Right lobe of liver (tissue), 6 donors: ENCODE measurements around the gene ADORA1. TPM values are rescaled to one million over a fixed set of nuclear protein-coding genes. Genes with fewer than 3 reads are reported as not detected.

Experiments used
- ATAC-seq, 4 donors: fragments of 200-7000 bp; cut with Tn5 transposase; one replicate each; pipeline ENCODE4 v1.9.1; 2020; ENCODE audit warnings: mild to moderate bottlenecking in 4 of 4, moderate library complexity in 4 of 4
- DNase-seq, 3 donors: peaks; one replicate each; pipeline ENCODE4 v3.0.0-alpha.2; 2020
- H3K27ac ChIP-seq, 3 donors: fragments of 200-600 bp; one replicate each; pipeline ENCODE4 v1.8.0; 2022
- H3K27me3 ChIP-seq, 2 donors: fragments of 200-600 bp; one replicate each; pipeline ENCODE4 v1.8.0; 2022
- H3K36me3 ChIP-seq, 4 donors: fragments of 200-600 bp; sonication (generic) in 1 of 4; one replicate each; pipeline versions ENCODE4 v1.5.1 to v1.8.0; 2017 to 2022; ENCODE audit warnings: control low read depth in 1 of 4
- H3K4me1 ChIP-seq, 4 donors: fragments of 200-600 bp; sonication (generic) in 1 of 4; one replicate each; pipeline versions ENCODE4 v1.5.1 to v1.8.0; 2017 to 2022; ENCODE audit warnings: control low read depth in 1 of 4
- H3K4me3 ChIP-seq, 3 donors: fragments of 200-600 bp; one replicate each; pipeline ENCODE4 v1.8.0; 2022
- H3K9me3 ChIP-seq, 4 donors: fragments of 200-600 bp; sonication (generic) in 1 of 4; one replicate each; pipeline versions ENCODE4 v1.5.1 to v1.8.0; 2017 to 2022; ENCODE audit warnings: control low read depth in 1 of 4
- CTCF ChIP-seq, 4 donors: fragments of 200-600 bp in 3 of 4; fragments of 450-650 bp in 1 of 4; IDR thresholded peaks; one replicate each; pipeline versions ENCODE4 v1.5.1 to v1.8.0; 2016 to 2022; ENCODE audit warnings: antibody characterized with exemption in 4 of 4, mild to moderate bottlenecking in 2 of 4
- POLR2A ChIP-seq: fragments of 450-650 bp; IDR thresholded peaks from one replicate; pipeline ENCODE4 v1.6.1; 2017; ENCODE audit warnings: antibody characterized with exemption, mild to moderate bottlenecking
- WGBS: methylation state at CpG from one replicate; pipeline ENCODE4 v1.1.6; 2018; ENCODE audit warnings: low coverage, low lambda C conversion rate; ENCODE audit not compliant: insufficient coverage; ENCODE audit errors: missing lambda C conversion rate; 5-methylcytosine and 5-hydroxymethylcytosine counted together
- intact Hi-C, 2 donors: fragments of 100-400 bp; cut with DNase I; formaldehyde crosslinking; loops; one replicate each; pipeline versions ENCODE4 v1.11.2 to v1.14.1; 2022
- total RNA-seq, 6 experiments: library from RNA; depleted of rRNA in 2 of 6; stranded (reverse); fragments of >200 nt in 2 of 6; fragmentation: NEBNext Ultra II Directional in 3 of 6; extraction: Animal tissue kit (Norgen Biotek cat#: 25700) in 3 of 6; gene quantifications; one replicate each; pipeline versions ENCODE4 v1.1.0 to v1.2.4, GENCODE V29; 2016 to 2023
- donor health status: DM: no; HTN: yes; CAD: no.
- donor health status: DM: no; HTN: no; CAD: no.
- donor health status: DM: no; HTN: no; CAD: no.
- donor health status: DM: no; HTN: yes; CAD: no.
- donor health status: DM: no; HTN: yes; CAD: no.

The ADORA1 gene
- total RNA-seq, 6 experiments from 2014 or later = 0.31 to 0.78 (median 0.39) TPM; not detected in 1

DNA sequence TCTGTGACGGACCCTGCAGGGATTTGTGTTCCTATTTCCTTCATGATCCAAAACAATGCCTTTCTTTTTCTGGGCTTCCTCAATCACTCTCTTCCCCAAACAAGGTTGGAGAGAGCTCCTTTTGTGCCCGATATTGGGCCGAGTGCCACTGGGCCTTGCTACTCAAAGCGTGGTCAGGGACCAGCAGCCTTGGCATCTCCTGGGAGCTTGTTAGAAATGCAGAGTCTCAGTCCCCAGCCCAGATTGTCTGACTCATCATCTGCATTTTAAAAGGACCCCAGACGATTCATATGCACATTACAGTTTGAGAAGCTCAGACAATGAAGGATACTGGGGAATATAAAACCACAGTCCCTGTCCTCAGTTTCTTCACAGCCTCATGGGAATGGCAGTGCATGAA, 19.9 kb downstream of the ADORA1 start:
- no peak for TF ChIP-seq POLR2A
- no peak for TF ChIP-seq CTCF (IDR thresholded peaks at IDR 0.05)
- Histone ChIP-seq H3K4me1 (no peaks in the 10 kb centered on the region), H3K4me3 (no peak overlapping the region), H3K9me3 (no peaks in the 10 kb centered on the region), H3K27me3 (no peaks in the 10 kb centered on the region), H3K36me3 (no peaks in the 10 kb centered on the region), H3K27ac (no peak overlapping the region)
- DNase-seq = no peak
- intact Hi-C loops = no loop called here
- no peak for ATAC-seq
- 77% methylated on average over 5 of the region's 5 CpGs for WGBS

DNA sequence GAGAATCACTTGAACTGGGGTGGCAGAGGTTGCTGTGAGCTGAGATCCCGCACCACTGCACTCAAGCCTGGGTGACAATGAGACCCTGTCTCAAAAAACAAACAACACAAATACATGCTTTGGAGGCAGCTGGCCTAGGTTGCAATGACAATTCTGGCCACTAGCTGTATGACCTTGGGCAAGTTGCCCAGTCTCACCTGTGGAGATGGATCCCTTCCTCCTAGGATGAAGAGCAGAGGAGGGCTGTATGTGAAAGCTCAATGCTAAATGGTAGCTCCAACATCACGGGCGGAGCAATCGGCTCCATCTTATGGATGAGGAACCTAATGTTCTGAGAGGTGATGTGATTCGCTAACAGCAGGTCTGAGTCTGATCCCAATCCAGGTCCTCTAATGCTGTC, 20.6 kb downstream of the ADORA1 start:
- no peaks in the 10 kb centered on the region for H3K4me1 ChIP-seq
- ATAC-seq (peak in 1 of 4 donors; percentile 34), DNase-seq (no peak)
- intact Hi-C loops = no loop called here
- no peak overlapping the region for H3K4me3 ChIP-seq
- no peaks in the 10 kb centered on the region for H3K9me3 ChIP-seq
- 80% methylated on average over 1 of the region's 5 CpGs for WGBS
- no peaks in the 10 kb centered on the region for H3K27me3 ChIP-seq
- H3K27ac ChIP-seq = no peak overlapping the region
- no peak for TF ChIP-seq POLR2A
- TF ChIP-seq CTCF (IDR thresholded peaks at IDR 0.05) = peak; percentile 11 to 33 (median 20)
- no peaks in the 10 kb centered on the region for H3K36me3 ChIP-seq

- DNase-seq (no peak), ATAC-seq (no peak)
- no peak overlapping the region for H3K27ac ChIP-seq
- no peaks in the 10 kb centered on the region for H3K27me3 ChIP-seq
- no peaks in the 10 kb centered on the region for H3K4me1 ChIP-seq
- no peaks in the 10 kb centered on the region for H3K36me3 ChIP-seq
- TF ChIP-seq CTCF (IDR thresholded peaks at IDR 0.05) (no peak), POLR2A (no peak)
- H3K4me3 ChIP-seq = no peak overlapping the region
- intact Hi-C loops = no loop called here
- no peaks in the 10 kb centered on the region for H3K9me3 ChIP-seq
- 89% methylated on average over 6 of the region's 12 CpGs for WGBS
Measured at GRCh38 chr1:203148579-203148978, 21.1 kb downstream of the ADORA1 start.

- 64% methylated on average over 4 of the region's 7 CpGs for WGBS
- DNase-seq = no peak
- peak in 3 of 4 donors; percentile 18 to 58 (median 48) for ATAC-seq
- H3K27ac ChIP-seq = no peak overlapping the region
- H3K36me3 ChIP-seq = no peaks in the 10 kb centered on the region
- intact Hi-C loops = no loop called here
- no peak overlapping the region for H3K4me3 ChIP-seq
- no peaks in the 10 kb centered on the region for H3K27me3 ChIP-seq
- no peaks in the 10 kb centered on the region for H3K4me1 ChIP-seq
- H3K9me3 ChIP-seq = no peaks in the 10 kb centered on the region
- TF ChIP-seq POLR2A = no peak
- no peak for TF ChIP-seq CTCF (IDR thresholded peaks at IDR 0.05)
Measured at GRCh38 chr1:203149188-203149840, 21.8 kb downstream of the ADORA1 start.
